Measurements from ENCODE around the gene THRAP3. TPM values are rescaled to one million over a fixed set of nuclear protein-coding genes. Genes with fewer than 3 reads are reported as not detected.

Gene THRAP3
- total RNA-seq, 1 donor from 2014 or later, result 119 TPM

GRCh38 chr1:36324353-36324703 is 100.1 kb downstream of the THRAP3 start:
- H3K27me3 Mint-ChIP-seq (ENCODE audit: unreplicated experiment), result peaks cover 29% of the 10 kb centered on the region
- peaks cover 3% of the 10 kb centered on the region for H3K9me3 Mint-ChIP-seq (ENCODE audit: unreplicated experiment)
- TF ChIP-seq CTCF (IDR thresholded peaks at IDR 0.05; ENCODE audit: partially characterized antibody, unreplicated experiment), result no peak
- H3K4me1 Mint-ChIP-seq (ENCODE audit: low read depth, unreplicated experiment), result peaks cover 5% of the 10 kb centered on the region
- H3K27ac Mint-ChIP-seq (ENCODE audit: unreplicated experiment), result no peak overlapping the region
- no peak overlapping the region for H3K4me3 Mint-ChIP-seq (ENCODE audit: unreplicated experiment)
- H3K36me3 Mint-ChIP-seq (ENCODE audit: unreplicated experiment), result no peaks in the 10 kb centered on the region
- no peak for DNase-seq

DNA sequence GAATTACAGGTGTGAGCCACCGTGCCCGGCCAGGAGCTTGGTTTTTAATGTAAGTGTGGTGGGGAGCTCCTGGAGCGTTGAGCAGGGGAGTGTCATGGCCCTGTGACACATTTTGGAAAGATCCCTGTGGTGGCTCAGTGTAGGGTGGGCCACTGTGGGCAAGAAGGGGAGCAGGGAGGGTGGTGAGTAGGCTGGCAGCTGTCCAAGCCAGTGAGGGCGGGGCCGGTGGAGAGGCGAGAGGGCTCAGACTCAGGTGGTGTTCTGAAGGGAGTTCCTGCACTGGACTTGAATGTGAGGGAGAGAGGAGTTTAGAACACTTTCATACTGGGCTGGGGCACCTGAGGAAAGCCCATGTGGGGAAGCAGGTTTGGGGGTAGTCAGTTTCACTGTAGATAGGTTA is 102.3 kb downstream of the THRAP3 start:
- peaks cover 1% of the 10 kb centered on the region for H3K9me3 Mint-ChIP-seq (ENCODE audit: unreplicated experiment)
- no peak overlapping the region for H3K4me3 Mint-ChIP-seq (ENCODE audit: unreplicated experiment)
- H3K4me1 Mint-ChIP-seq (ENCODE audit: low read depth, unreplicated experiment), result peaks cover 5% of the 10 kb centered on the region
- TF ChIP-seq CTCF (IDR thresholded peaks at IDR 0.05; ENCODE audit: partially characterized antibody, unreplicated experiment), result no peak
- no peak for DNase-seq
- peaks cover 20% of the 10 kb centered on the region for H3K27me3 Mint-ChIP-seq (ENCODE audit: unreplicated experiment)
- H3K36me3 Mint-ChIP-seq (ENCODE audit: unreplicated experiment), result peaks cover 10% of the 10 kb centered on the region
- no peak overlapping the region for H3K27ac Mint-ChIP-seq (ENCODE audit: unreplicated experiment)

DNA sequence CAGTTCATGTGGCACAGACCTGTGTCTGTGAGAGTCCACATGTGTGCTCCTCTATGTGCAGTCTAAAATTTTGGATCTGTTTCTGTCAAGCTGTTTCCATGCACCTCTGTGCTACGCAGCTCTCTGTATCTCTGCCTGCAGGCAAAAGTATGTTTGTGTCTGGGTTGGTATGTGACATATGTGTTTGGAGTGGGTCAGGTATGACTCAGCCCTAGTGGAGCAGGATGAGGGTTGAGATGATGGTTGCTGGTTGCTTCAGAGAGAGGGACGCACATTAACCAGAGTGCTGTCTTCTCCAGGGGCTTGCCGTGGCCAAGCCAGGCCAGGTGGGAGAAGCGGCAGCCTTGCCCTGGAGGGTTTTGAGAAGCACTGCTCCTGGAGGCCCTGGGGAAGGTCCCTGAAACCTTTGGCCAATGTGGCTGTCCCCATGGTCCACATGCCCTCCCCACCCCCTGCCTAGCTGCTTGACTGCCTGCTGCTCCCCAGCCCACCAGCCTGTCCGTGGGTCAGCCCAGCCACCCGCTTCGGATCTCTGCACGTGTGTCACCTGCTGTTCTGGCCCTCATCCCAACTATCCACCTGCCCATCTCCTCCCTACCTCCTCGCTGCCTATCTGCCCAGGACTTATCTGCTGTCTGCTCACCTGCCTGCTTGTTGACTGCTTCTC is 103.3 kb downstream of the THRAP3 start:
- H3K36me3 Mint-ChIP-seq (ENCODE audit: unreplicated experiment), result peaks cover 10% of the 10 kb centered on the region

DNA sequence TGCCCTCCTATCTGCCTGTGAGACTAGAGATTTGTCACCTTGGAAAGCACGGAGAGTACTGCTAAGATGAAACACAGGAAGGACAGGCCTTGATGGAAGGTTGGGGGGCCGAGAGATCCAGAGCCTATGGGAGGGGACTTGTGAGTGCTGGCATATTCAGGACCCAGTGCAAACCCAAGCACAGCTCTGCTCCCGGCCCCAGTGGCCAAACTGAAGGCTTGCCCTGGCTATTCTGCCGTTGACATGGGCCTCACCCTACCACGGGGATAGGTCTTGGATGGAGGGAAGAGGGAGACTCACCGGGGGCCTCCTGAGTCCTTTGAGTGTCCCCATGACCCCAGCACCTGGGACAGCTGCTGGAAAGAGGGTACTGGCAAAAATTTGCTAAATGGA is 103.8 kb downstream of the THRAP3 start:
- TF ChIP-seq CTCF (IDR thresholded peaks at IDR 0.05; ENCODE audit: partially characterized antibody, unreplicated experiment), result no peak
- Mint-ChIP-seq H3K4me1 (ENCODE audit: low read depth, unreplicated experiment) (peaks cover 5% of the 10 kb centered on the region), H3K9me3 (ENCODE audit: unreplicated experiment) (peaks cover 3% of the 10 kb centered on the region), H3K27me3 (ENCODE audit: unreplicated experiment) (peaks cover 19% of the 10 kb centered on the region), H3K4me3 (ENCODE audit: unreplicated experiment) (no peak overlapping the region), H3K27ac (ENCODE audit: unreplicated experiment) (no peak overlapping the region), H3K36me3 (ENCODE audit: unreplicated experiment) (peaks cover 10% of the 10 kb centered on the region)
- DNase-seq, result no peak

More for the DNA sequence above, 103.3 kb downstream of the THRAP3 start:
- no peak for DNase-seq
- H3K4me1 Mint-ChIP-seq (ENCODE audit: low read depth, unreplicated experiment), result peaks cover 5% of the 10 kb centered on the region
- H3K27me3 Mint-ChIP-seq (ENCODE audit: unreplicated experiment), result peaks cover 18% of the 10 kb centered on the region
- peaks cover 3% of the 10 kb centered on the region for H3K9me3 Mint-ChIP-seq (ENCODE audit: unreplicated experiment)
- TF ChIP-seq CTCF (IDR thresholded peaks at IDR 0.05; ENCODE audit: partially characterized antibody, unreplicated experiment), result no peak
- no peak overlapping the region for H3K4me3 Mint-ChIP-seq (ENCODE audit: unreplicated experiment)
- H3K27ac Mint-ChIP-seq (ENCODE audit: unreplicated experiment), result no peak overlapping the region

- H3K4me3 Mint-ChIP-seq (ENCODE audit: unreplicated experiment), result no peak overlapping the region
- H3K27me3 Mint-ChIP-seq (ENCODE audit: unreplicated experiment), result peaks cover 19% of the 10 kb centered on the region
- H3K27ac Mint-ChIP-seq (ENCODE audit: unreplicated experiment), result no peak overlapping the region
- H3K36me3 Mint-ChIP-seq (ENCODE audit: unreplicated experiment), result peaks cover 10% of the 10 kb centered on the region
- peaks cover 3% of the 10 kb centered on the region for H3K9me3 Mint-ChIP-seq (ENCODE audit: unreplicated experiment)
- no peak for DNase-seq
- no peak for TF ChIP-seq CTCF (IDR thresholded peaks at IDR 0.05; ENCODE audit: partially characterized antibody, unreplicated experiment)
- peaks cover 5% of the 10 kb centered on the region for H3K4me1 Mint-ChIP-seq (ENCODE audit: low read depth, unreplicated experiment)
Measured at GRCh38 chr1:36328713-36329112, 104.5 kb downstream of the THRAP3 start.

Data from glutamatergic neuron (in vitro differentiated cells).